Karpas-422 (cell line): ENCODE measurements around the gene WDR55. TPM values are rescaled to one million over a fixed set of nuclear protein-coding genes. Genes with fewer than 3 reads are reported as not detected.
A peak's percentile ranks its signal among the peaks of the same experiment; 100 is the strongest.
"Not testable (repeated sequence)": the region's sequence is repeated elsewhere in the genome, so short reads cannot be mapped to it uniquely, and the experiment has no call there.

Experiments
- DNase-seq: peaks from one replicate; pipeline ENCODE4 v3.0.0-alpha.2; 2015
- H2AFZ ChIP-seq: fragments of 200-600 bp; sonication (generic); 2 replicates; pipeline ENCODE4 v1.6.1; 2014; ENCODE audit warnings: antibody characterized with exemption, low read length, mixed read lengths
- H3K27ac ChIP-seq: fragments of 200-600 bp; sonication (generic); 2 replicates; pipeline ENCODE4 v1.5.1; 2014; ENCODE audit warnings: mild to moderate bottlenecking, low read length, moderate library complexity
- H3K27me3 ChIP-seq: fragments of 200-600 bp; sonication (generic); 2 replicates; pipeline ENCODE4 v1.6.1; 2014; ENCODE audit warnings: low read length, mixed read lengths
- H3K36me3 ChIP-seq: fragments of 200-600 bp; sonication (generic); 2 replicates; pipeline ENCODE4 v1.6.1; 2014; ENCODE audit warnings: low read length, mixed read lengths; ENCODE audit not compliant: insufficient read depth
- H3K4me1 ChIP-seq: fragments of 200-600 bp; sonication (generic); 2 replicates; pipeline ENCODE4 v1.6.1; 2014; ENCODE audit warnings: mild to moderate bottlenecking, low read length, mixed read lengths
- H3K4me2 ChIP-seq: fragments of 200-600 bp; sonication (generic); 2 replicates; pipeline ENCODE4 v1.6.1; 2014; ENCODE audit warnings: low read length, low read depth, mild to moderate bottlenecking; ENCODE audit not compliant: poor library complexity, severe bottlenecking
- H3K4me3 ChIP-seq: fragments of 200-600 bp; sonication (generic); 2 replicates; pipeline ENCODE4 v1.5.1; 2014; ENCODE audit warnings: mild to moderate bottlenecking, antibody characterized with exemption, low read length, mixed read lengths
- H3K79me2 ChIP-seq: fragments of 200-600 bp; sonication (generic); 2 replicates; pipeline ENCODE4 v1.6.1; 2014; ENCODE audit warnings: mild to moderate bottlenecking, low read length, mixed read lengths
- H3K9ac ChIP-seq: fragments of 200-600 bp; sonication (generic); 2 replicates; pipeline ENCODE4 v1.6.0; 2014; ENCODE audit warnings: low read length
- H3K9me2 ChIP-seq: fragments of 200-600 bp; sonication (generic), shearing (Covaris generic); replicated peaks from 2 replicates; pipeline ENCODE4 v1.6.0; 2014; ENCODE audit warnings: mild to moderate bottlenecking, low read length, moderate library complexity; ENCODE audit not compliant: insufficient read depth
- H3K9me3 ChIP-seq: fragments of 300-700, 200-600 bp; sonication (generic); 2 replicates; pipeline ENCODE4 v1.6.1; 2014; ENCODE audit warnings: low read length, mixed read lengths
- H4K20me1 ChIP-seq: fragments of 200-600 bp; sonication (generic); 2 replicates; pipeline ENCODE4 v1.6.1; 2014; ENCODE audit warnings: mild to moderate bottlenecking, antibody characterized with exemption, low read length, low read depth; ENCODE audit not compliant: insufficient read depth
- total RNA-seq: library from RNA; depleted of rRNA; stranded (reverse); fragments of >200 nt; shearing (Covaris generic); gene quantifications from 2 replicates; pipeline ENCODE4 v1.2.3, GENCODE V29; 2014; ENCODE audit warnings: low replicate concordance; rRNA removed

The WDR55 gene, protein sequence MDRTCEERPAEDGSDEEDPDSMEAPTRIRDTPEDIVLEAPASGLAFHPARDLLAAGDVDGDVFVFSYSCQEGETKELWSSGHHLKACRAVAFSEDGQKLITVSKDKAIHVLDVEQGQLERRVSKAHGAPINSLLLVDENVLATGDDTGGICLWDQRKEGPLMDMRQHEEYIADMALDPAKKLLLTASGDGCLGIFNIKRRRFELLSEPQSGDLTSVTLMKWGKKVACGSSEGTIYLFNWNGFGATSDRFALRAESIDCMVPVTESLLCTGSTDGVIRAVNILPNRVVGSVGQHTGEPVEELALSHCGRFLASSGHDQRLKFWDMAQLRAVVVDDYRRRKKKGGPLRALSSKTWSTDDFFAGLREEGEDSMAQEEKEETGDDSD
- 15.9 and 21.5 TPM in 2 replicates for total RNA-seq

GRCh38 chr5:140664359-140665119 is at the start of gene WDR55:
Gene WDR55 (plus strand): TSS chr5:140664904. CDS start chr5:140664913, 9 bp downstream.
- H2AFZ ChIP-seq = peak within 1 kb of the TSS; percentile 69; the same call in 1 of the 2 replicates
- H3K9ac ChIP-seq = peak within 1 kb of the TSS; percentile 88
- H3K4me1 ChIP-seq = peaks cover 22% of the 10 kb centered on the region
- peaks cover 55% of the 10 kb centered on the region for H3K36me3 ChIP-seq
- peak within 1 kb of the TSS; percentile 74 for H3K4me2 ChIP-seq
- DNase-seq = peak; percentile 97
- peaks cover 7% of the 10 kb centered on the region; the same call in 1 of the 2 replicates for H4K20me1 ChIP-seq
- H3K27ac ChIP-seq = no peak within 1 kb of the TSS
- no peaks in the 10 kb centered on the region for H3K9me2 ChIP-seq
- no peaks in the 10 kb centered on the region for H3K9me3 ChIP-seq
- peak within 1 kb of the TSS; percentile 81 for H3K4me3 ChIP-seq
- no peaks in the 10 kb centered on the region for H3K27me3 ChIP-seq
- peaks cover 44% of the 10 kb centered on the region for H3K79me2 ChIP-seq

DNA sequence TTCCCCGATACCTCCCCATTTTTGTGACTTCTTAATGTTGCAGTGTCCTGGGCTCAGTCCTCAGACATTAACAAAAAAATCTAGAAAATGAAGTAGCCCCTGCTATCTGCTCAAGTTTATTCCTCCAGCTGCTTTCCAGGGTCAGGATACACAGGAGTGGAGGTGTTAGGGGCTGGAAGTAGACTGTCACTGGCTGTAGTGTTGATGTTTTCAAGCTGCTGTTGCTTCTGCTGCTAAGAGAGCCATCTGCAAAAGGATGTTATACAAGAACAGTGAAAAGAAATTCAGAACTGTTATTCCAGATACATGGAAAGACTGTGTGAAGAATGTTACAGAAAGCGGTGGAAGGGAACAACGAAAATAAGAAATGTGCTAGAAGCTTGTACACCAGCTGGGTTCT is 42.4 kb upstream of the WDR55 start:
- Histone ChIP-seq H3K9me2 (no peaks in the 10 kb centered on the region), H3K4me1 (no peaks in the 10 kb centered on the region), H2AFZ (no peak overlapping the region), H3K9ac (no peak overlapping the region), H3K27ac (no peak overlapping the region), H3K79me2 (no peaks in the 10 kb centered on the region), H3K9me3 (no peaks in the 10 kb centered on the region), H3K4me3 (no peak overlapping the region), H3K4me2 (no peak overlapping the region), H3K36me3 (no peaks in the 10 kb centered on the region), H4K20me1 (no peaks in the 10 kb centered on the region), H3K27me3 (0 out of 2 replicates have a peak, but pooled peaks cover 2% of the 10 kb centered on the region)
- DNase-seq = no peak

DNA sequence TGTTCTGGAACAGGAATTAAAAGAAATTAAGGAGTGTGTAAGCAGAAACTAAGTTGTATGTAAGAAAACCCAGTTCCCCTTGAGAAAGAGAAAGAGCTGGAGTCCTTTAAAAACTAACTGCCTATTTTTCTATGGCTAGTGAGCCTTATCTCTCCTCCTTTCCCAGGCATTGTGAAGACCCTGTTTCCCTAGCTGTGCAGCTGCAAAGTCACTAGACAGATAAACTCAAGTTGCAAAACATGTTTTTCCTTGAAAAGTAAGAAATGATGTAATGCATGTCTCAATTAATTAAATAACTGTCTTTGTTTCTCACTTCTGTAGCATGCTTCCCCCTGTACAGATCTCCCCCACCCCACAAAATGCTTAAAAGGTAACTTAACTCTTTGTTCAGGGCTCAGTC is 41.6 kb upstream of the WDR55 start:
- DNase-seq, H3K9me2 ChIP-seq, H3K9ac ChIP-seq, H3K79me2 ChIP-seq, H3K36me3 ChIP-seq, H3K9me3 ChIP-seq, H3K4me3 ChIP-seq, H3K4me1 ChIP-seq, H4K20me1 ChIP-seq, H3K4me2 ChIP-seq, H3K27ac ChIP-seq, H3K27me3 ChIP-seq, H2AFZ ChIP-seq: not testable (repeated sequence)

GRCh38 chr5:140624886-140625285 is 39.8 kb upstream of the WDR55 start:
- not testable (repeated sequence) for H3K4me1 ChIP-seq, DNase-seq, H3K27ac ChIP-seq, H3K36me3 ChIP-seq, H3K4me3 ChIP-seq, H2AFZ ChIP-seq, H3K9me2 ChIP-seq, H3K79me2 ChIP-seq, H3K27me3 ChIP-seq, H3K4me2 ChIP-seq, H3K9me3 ChIP-seq, H4K20me1 ChIP-seq, H3K9ac ChIP-seq

DNA sequence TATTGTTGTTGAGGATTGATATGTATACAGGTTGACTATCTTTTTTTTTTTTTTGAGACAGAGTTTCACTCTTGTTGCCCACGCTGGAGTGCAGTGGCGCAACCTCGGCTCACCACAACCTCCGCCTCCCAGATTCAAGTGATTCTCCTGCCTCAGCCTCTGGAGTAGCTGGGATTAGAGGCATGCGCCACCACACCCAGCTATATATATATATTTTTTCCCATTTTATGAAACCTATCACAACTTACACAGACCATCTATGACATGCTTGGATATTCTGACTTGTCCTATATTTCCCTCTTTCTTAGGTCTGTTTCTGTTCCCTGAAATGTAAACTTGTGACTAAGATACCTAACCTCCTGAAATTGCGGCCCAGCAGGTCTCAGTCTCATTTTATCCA is 36.7 kb upstream of the WDR55 start:
- Histone ChIP-seq H3K27me3 (0 out of 2 replicates have a peak, but pooled peaks cover 2% of the 10 kb centered on the region), H3K4me3 (no peak overlapping the region), H3K4me2 (no peak overlapping the region), H3K9me3 (peaks cover 4% of the 10 kb centered on the region; the same call in 1 of the 2 replicates), H3K79me2 (no peaks in the 10 kb centered on the region), H3K9me2 (no peaks in the 10 kb centered on the region), H3K9ac (no peak overlapping the region), H3K36me3 (no peaks in the 10 kb centered on the region), H3K27ac (no peak overlapping the region), H3K4me1 (no peaks in the 10 kb centered on the region), H2AFZ (no peak overlapping the region), H4K20me1 (no peaks in the 10 kb centered on the region)
- DNase-seq = no peak

GRCh38 chr5:140628711-140629110 is 36.0 kb upstream of the WDR55 start:
- peaks cover 4% of the 10 kb centered on the region; the same call in 1 of the 2 replicates for H3K9me3 ChIP-seq
- no peak overlapping the region for H2AFZ ChIP-seq
- H4K20me1 ChIP-seq = no peaks in the 10 kb centered on the region
- no peak overlapping the region for H3K4me3 ChIP-seq
- H3K4me1 ChIP-seq = no peaks in the 10 kb centered on the region
- H3K27me3 ChIP-seq = 0 out of 2 replicates have a peak, but pooled peaks cover 2% of the 10 kb centered on the region
- H3K9me2 ChIP-seq = no peaks in the 10 kb centered on the region
- H3K27ac ChIP-seq = no peak overlapping the region
- no peak for DNase-seq
- H3K79me2 ChIP-seq = no peaks in the 10 kb centered on the region
- H3K4me2 ChIP-seq = no peak overlapping the region
- no peak overlapping the region for H3K9ac ChIP-seq
- H3K36me3 ChIP-seq = no peaks in the 10 kb centered on the region

- no peak overlapping the region for H2AFZ ChIP-seq
- H3K9me3 ChIP-seq = peaks cover 4% of the 10 kb centered on the region; the same call in 1 of the 2 replicates
- no peak for DNase-seq
- H3K79me2 ChIP-seq = no peaks in the 10 kb centered on the region
- H3K27ac ChIP-seq = no peak overlapping the region
- H4K20me1 ChIP-seq = no peaks in the 10 kb centered on the region
- no peak overlapping the region for H3K4me2 ChIP-seq
- no peak overlapping the region for H3K4me3 ChIP-seq
- no peaks in the 10 kb centered on the region for H3K4me1 ChIP-seq
- H3K9ac ChIP-seq = no peak overlapping the region
- H3K27me3 ChIP-seq = 0 out of 2 replicates have a peak, but pooled peaks cover 2% of the 10 kb centered on the region
- H3K9me2 ChIP-seq = no peaks in the 10 kb centered on the region
- no peaks in the 10 kb centered on the region for H3K36me3 ChIP-seq
These were observed 34.2 kb upstream of the WDR55 start for GRCh38 chr5:140630292-140631035.
